Activated CD4-positive, alpha-beta T cell treated with anti-CD3 and anti-CD28 coated beads for 4 hours (primary cell): ENCODE measurements around the gene WARS2.

Experiments used
- DNase-seq, 2 donors: peaks; one replicate each; pipeline ENCODE4 v3.0.0-alpha.2; 2020

The WARS2 gene

DNA sequence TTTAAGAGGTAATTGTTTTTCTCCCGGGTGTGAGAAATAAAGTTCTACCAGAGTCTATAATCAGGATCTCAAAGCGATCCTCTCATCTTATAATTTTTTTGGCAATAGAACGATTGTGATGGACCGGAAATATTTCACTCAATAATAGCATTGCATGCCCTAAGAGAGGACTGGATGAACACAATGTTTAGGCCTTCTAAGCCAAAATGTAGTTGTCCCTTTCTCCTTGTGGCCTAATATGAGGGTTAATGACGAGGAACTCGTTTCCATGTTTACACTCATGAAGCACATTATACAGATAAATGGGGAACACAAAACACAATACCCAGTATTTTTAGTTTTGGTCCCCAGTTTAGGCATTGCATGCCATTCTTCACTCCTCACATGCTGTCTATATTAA, 158.2 kb downstream of the WARS2 start:
- no peak for DNase-seq

- DNase-seq, result no peak
Observed at GRCh38 chr1:118981436-118981835, 159.0 kb downstream of the WARS2 start.
